ENCODE results near the gene IRAG1.

The IRAG1 gene

GRCh38 chr11:10715571-10715970 lies 22.0 kb upstream of the IRAG1 start:
- H2AFZ ChIP-seq (ENCODE audit: low read depth), result no peak overlapping the region
- no peaks in the 10 kb centered on the region for H4K20me1 ChIP-seq (ENCODE audit: insufficient read depth)

GRCh38 chr11:10709299-10710086 lies 15.9 kb upstream of the IRAG1 start:
- no peak overlapping the region for H3K4me3 ChIP-seq (IDR thresholded peaks at IDR 0.05; ENCODE audit: insufficient read depth, low read depth, low read length)
- no peaks in the 10 kb centered on the region for H3K27me3 ChIP-seq (ENCODE audit: insufficient read depth, low read depth)
- H3K79me2 ChIP-seq (ENCODE audit: insufficient read depth, low read depth), result no peaks in the 10 kb centered on the region
- no peaks in the 10 kb centered on the region for H3K36me3 ChIP-seq (ENCODE audit: insufficient read depth)
- no peaks in the 10 kb centered on the region for H3K4me1 ChIP-seq (ENCODE audit: low read depth, poor library complexity, severe bottlenecking)
- H3K9ac ChIP-seq, result no peak overlapping the region
- no peak overlapping the region for H3K4me2 ChIP-seq
- H3K27ac ChIP-seq, result no peak overlapping the region
- H2AFZ ChIP-seq (ENCODE audit: low read depth), result no peak overlapping the region
- no peaks in the 10 kb centered on the region for H4K20me1 ChIP-seq (ENCODE audit: insufficient read depth)
- TF ChIP-seq CTCF (conservative IDR thresholded peaks at IDR 0.05; ENCODE audit: low read depth, low read length), result no peak

More at GRCh38 chr11:10715571-10715970, 22.0 kb upstream of the IRAG1 start:
- Histone ChIP-seq H3K9ac (no peak overlapping the region), H3K79me2 (ENCODE audit: insufficient read depth, low read depth) (no peaks in the 10 kb centered on the region), H3K27me3 (ENCODE audit: insufficient read depth, low read depth) (no peaks in the 10 kb centered on the region), H3K4me1 (ENCODE audit: low read depth, poor library complexity, severe bottlenecking) (no peaks in the 10 kb centered on the region), H3K27ac (no peak overlapping the region), H3K4me2 (no peak overlapping the region), H3K4me3 (IDR thresholded peaks at IDR 0.05; ENCODE audit: insufficient read depth, low read depth, low read length) (no peak overlapping the region), H3K36me3 (ENCODE audit: insufficient read depth) (no peaks in the 10 kb centered on the region)
- no peak for TF ChIP-seq CTCF (conservative IDR thresholded peaks at IDR 0.05; ENCODE audit: low read depth, low read length)

- Histone ChIP-seq H2AFZ (ENCODE audit: low read depth) (no peak overlapping the region), H3K27me3 (ENCODE audit: insufficient read depth, low read depth) (no peaks in the 10 kb centered on the region), H4K20me1 (ENCODE audit: insufficient read depth) (no peaks in the 10 kb centered on the region), H3K27ac (no peak overlapping the region), H3K79me2 (ENCODE audit: insufficient read depth, low read depth) (no peaks in the 10 kb centered on the region), H3K4me3 (IDR thresholded peaks at IDR 0.05; ENCODE audit: insufficient read depth, low read depth, low read length) (no peak overlapping the region), H3K4me1 (ENCODE audit: low read depth, poor library complexity, severe bottlenecking) (no peaks in the 10 kb centered on the region), H3K4me2 (no peak overlapping the region), H3K9ac (no peak overlapping the region), H3K36me3 (ENCODE audit: insufficient read depth) (no peaks in the 10 kb centered on the region)
- no peak for TF ChIP-seq CTCF (conservative IDR thresholded peaks at IDR 0.05; ENCODE audit: low read depth, low read length)
These were observed 14.6 kb upstream of the IRAG1 start for GRCh38 chr11:10708131-10708530.

- Histone ChIP-seq H3K27ac (no peak overlapping the region), H3K9ac (no peak overlapping the region), H3K27me3 (ENCODE audit: insufficient read depth, low read depth) (no peaks in the 10 kb centered on the region), H2AFZ (ENCODE audit: low read depth) (no peak overlapping the region), H3K4me2 (no peak overlapping the region), H3K36me3 (ENCODE audit: insufficient read depth) (no peaks in the 10 kb centered on the region), H4K20me1 (ENCODE audit: insufficient read depth) (no peaks in the 10 kb centered on the region), H3K4me3 (IDR thresholded peaks at IDR 0.05; ENCODE audit: insufficient read depth, low read depth, low read length) (no peak overlapping the region), H3K4me1 (ENCODE audit: low read depth, poor library complexity, severe bottlenecking) (no peaks in the 10 kb centered on the region), H3K79me2 (ENCODE audit: insufficient read depth, low read depth) (no peaks in the 10 kb centered on the region)
- TF ChIP-seq CTCF (conservative IDR thresholded peaks at IDR 0.05; ENCODE audit: low read depth, low read length), result no peak
These were observed 8.4 kb upstream of the IRAG1 start for GRCh38 chr11:10701982-10702381.

Measured in KMS-11 (cell line).